Thyroid gland (tissue), 4 donors: ENCODE data around the gene EPHA3. TPM values are rescaled to one million over a fixed set of nuclear protein-coding genes. Genes with fewer than 3 reads are reported as not detected.

Source experiments
- DNase-seq, 2 donors: peaks; one replicate each; pipeline ENCODE4 v3.0.0-alpha.2; 2019
- H3K27ac ChIP-seq, 3 donors: fragments of 200-600 bp; sonication (generic); 1 replicate in 2 of 3; 2 replicates in 1 of 3; pipeline ENCODE4 v1.5.1; 2016 to 2019; ENCODE audit warnings: mild to moderate bottlenecking in 1 of 3, moderate library complexity in 1 of 3
- H3K27me3 ChIP-seq: fragments of 200-600 bp; sonication (generic); one replicate; pipeline ENCODE4 v1.5.1; 2019
- H3K36me3 ChIP-seq, 2 donors: fragments of 200-600 bp; sonication (generic); one replicate each; pipeline ENCODE4 v1.5.1; 2016 to 2019
- H3K4me1 ChIP-seq, 2 donors: fragments of 200-600 bp; sonication (generic); one replicate each; pipeline ENCODE4 v1.5.1; 2017 to 2019
- H3K4me3 ChIP-seq, 3 donors: fragments of 200-600 bp; sonication (generic); replicated peaks in 1 of 3; 1 replicate in 2 of 3; 2 replicates in 1 of 3; pipeline ENCODE4 v1.5.1; 2016; ENCODE audit warnings: mild to moderate bottlenecking in 1 of 3
- H3K9me3 ChIP-seq: fragments of 200-600 bp; sonication (generic); one replicate; pipeline ENCODE4 v1.5.1; 2017
- POLR2A ChIP-seq, 2 donors: fragments of 450-650 bp; IDR thresholded peaks; one replicate each; pipeline ENCODE4 v1.6.1; 2017; ENCODE audit warnings: antibody characterized with exemption in 2 of 2, mild to moderate bottlenecking in 2 of 2, moderate library complexity in 1 of 2
- WGBS, 2 donors: methylation state at CpG; one replicate each; pipeline ENCODE4 v1.1.5; 2017; 5-methylcytosine and 5-hydroxymethylcytosine counted together
- intact Hi-C: fragments of 100-400 bp; cut with DNase I; formaldehyde crosslinking; loops from one replicate; pipeline ENCODE4 v1.15.1; 2023
- total RNA-seq, 4 donors: library from RNA; depleted of rRNA; stranded (reverse); fragments of >200 nt; gene quantifications; one replicate each; pipeline ENCODE4 v1.2.3, GENCODE V29; 2016
- TF ChIP-seq, protein P1 (sequence below), 6 experiments: fragments of 200-600 bp in 3 of 6; fragments of 450-650 bp in 3 of 6; sonication (generic) in 3 of 6; IDR thresholded peaks; one replicate each; pipeline ENCODE4 v1.5.1; 2016 to 2019; ENCODE audit warnings: antibody characterized with exemption in 6 of 6, mild to moderate bottlenecking in 2 of 6, inconsistent platforms in 1 of 6, moderate library complexity in 1 of 6

EPHA3 gene
- total RNA-seq, 4 donors from 2014 or later: 27.3 to 41.6 (median 35.4) TPM

DNA sequence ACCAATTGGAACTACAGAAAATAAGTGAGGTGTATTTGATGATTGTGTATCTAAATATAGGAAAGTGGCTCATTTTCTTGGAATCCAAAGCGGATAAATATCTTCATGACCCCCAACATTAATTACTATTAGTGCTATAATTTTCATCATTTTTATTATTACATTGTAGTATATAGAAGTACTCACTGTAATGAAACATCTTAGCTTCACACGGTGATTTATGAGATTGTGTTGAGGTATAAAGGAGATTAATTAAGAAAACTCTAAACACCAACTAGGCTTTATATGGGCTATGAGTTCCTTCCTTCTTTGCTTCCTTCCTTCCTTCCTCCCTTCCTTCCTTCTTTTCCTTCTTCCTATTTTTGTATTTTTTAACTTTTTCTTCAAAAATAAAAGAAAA, 52.2 kb downstream of the EPHA3 start:
- TF ChIP-seq, protein P1, sequence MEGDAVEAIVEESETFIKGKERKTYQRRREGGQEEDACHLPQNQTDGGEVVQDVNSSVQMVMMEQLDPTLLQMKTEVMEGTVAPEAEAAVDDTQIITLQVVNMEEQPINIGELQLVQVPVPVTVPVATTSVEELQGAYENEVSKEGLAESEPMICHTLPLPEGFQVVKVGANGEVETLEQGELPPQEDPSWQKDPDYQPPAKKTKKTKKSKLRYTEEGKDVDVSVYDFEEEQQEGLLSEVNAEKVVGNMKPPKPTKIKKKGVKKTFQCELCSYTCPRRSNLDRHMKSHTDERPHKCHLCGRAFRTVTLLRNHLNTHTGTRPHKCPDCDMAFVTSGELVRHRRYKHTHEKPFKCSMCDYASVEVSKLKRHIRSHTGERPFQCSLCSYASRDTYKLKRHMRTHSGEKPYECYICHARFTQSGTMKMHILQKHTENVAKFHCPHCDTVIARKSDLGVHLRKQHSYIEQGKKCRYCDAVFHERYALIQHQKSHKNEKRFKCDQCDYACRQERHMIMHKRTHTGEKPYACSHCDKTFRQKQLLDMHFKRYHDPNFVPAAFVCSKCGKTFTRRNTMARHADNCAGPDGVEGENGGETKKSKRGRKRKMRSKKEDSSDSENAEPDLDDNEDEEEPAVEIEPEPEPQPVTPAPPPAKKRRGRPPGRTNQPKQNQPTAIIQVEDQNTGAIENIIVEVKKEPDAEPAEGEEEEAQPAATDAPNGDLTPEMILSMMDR (IDR thresholded peaks at IDR 0.05): no peak
- TF ChIP-seq POLR2A (IDR thresholded peaks at IDR 0.05): no peak
- Histone ChIP-seq H3K27ac (no peak overlapping the region), H3K4me1 (no peaks in the 10 kb centered on the region), H3K9me3 (no peaks in the 10 kb centered on the region), H3K4me3 (no peak overlapping the region), H3K27me3 (no peaks in the 10 kb centered on the region), H3K36me3 (no peaks in the 10 kb centered on the region)
- 97% methylated on average over 2 of the region's 2 CpGs for WGBS, 2 donors
- intact Hi-C loops: no loop called here
- DNase-seq: no peak

DNA sequence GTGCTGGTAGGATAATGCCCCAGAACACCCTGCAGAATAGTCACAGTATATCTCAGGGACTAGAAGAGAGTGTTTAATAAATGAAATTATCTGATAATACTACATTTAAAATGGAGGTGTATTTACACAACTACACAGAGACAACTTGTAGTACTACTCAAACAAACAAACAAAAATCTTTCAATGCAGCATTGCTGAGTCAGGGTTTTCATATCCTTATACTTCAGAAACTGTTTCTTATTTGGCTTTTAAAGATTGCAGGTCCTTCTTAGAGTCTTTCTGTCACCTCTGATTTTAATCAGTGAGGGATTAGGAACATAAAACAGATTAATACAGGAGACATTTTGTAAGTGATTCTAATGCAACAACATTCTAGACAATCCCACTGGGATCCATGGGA, 57.4 kb downstream of the EPHA3 start:
- intact Hi-C loops: no loop called here
- Histone ChIP-seq H3K36me3 (no peaks in the 10 kb centered on the region), H3K27ac (no peak overlapping the region), H3K9me3 (no peaks in the 10 kb centered on the region), H3K27me3 (no peaks in the 10 kb centered on the region), H3K4me3 (no peak overlapping the region), H3K4me1 (no peaks in the 10 kb centered on the region)
- no peak for DNase-seq
- TF ChIP-seq POLR2A (IDR thresholded peaks at IDR 0.05): no peak
- TF ChIP-seq, protein P1 (IDR thresholded peaks at IDR 0.05): no peak

DNA sequence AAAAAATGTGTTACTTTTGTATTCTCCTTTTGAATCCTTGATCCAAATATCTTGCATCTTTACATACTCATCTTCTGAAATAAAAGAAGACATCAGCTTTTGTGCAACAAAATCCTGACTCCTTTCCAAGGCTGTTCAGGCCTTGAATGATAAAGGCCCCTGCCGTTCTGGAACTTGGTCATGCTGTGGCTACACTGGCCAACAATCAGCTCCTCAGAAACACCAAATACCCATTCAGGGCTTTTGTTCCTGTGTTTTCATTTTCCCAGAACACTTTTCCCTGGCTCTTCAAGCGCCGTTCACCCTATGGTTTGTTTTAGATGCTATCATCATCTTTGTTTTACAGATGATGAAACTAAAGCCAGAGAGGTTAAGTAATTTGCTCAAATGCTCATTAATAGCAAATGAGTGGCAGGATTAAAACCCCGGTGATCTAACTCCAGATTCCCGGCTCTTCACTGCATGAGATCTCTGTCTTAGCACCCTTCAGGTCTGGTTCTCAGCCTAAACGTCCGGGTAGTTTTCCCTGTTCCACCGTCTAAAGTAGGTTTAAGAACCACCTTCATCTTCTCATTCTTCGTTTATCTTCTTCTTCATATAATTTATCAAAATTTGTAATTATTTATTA, 58.3 kb downstream of the EPHA3 start:
- H3K9me3 ChIP-seq: no peaks in the 10 kb centered on the region
- 75 to 79% methylated on average over 9 of the region's 9 CpGs for WGBS, 2 donors

DNA sequence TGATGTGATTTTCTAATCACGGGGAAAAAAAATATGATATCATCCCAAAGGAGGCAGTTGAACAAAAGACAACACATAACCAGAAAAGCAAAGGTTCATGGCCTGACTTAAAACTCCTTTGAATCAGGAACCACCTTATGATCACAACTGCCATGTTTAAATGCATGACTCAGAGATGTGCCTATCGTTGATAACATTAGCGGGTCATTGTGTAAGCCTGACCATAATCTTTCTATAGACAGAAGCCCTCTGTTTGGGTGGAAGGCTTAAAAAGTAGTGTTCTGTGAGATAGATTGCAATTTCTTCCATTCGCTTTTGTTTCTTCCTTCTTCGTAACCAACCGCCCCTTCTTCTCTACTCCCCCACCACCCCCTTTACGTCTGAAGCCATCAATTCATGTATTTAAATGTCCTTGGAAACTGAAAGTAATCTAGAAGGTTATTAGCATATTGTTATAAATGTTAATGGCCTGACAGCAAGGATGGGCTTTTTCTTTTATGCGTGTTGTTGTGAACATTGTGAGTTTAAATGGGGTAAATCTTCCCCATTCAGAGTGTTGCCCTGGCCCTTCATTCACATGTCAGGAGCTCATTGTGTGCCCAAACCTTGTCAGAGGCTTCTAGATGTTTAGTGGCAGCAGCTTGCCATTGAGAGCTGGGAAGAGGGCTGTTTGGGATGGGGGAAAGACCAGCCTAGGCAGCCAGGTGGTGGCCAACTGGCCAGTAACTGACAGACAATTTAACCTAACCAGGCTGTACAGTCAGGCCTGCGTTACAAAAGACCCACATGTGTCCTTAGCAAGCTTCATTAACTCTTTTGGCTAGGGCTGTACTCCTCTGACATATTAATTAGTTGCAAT, 64.5 kb downstream of the EPHA3 start:
- TF ChIP-seq, protein P1 (IDR thresholded peaks at IDR 0.05): no peak
- TF ChIP-seq POLR2A (IDR thresholded peaks at IDR 0.05): no peak
- 92 to 95% methylated on average over 9 of the region's 9 CpGs for WGBS, 2 donors
- Histone ChIP-seq H3K27me3 (no peaks in the 10 kb centered on the region), H3K36me3 (no peaks in the 10 kb centered on the region), H3K27ac (no peak overlapping the region), H3K9me3 (no peaks in the 10 kb centered on the region), H3K4me1 (peaks cover 0 to 3% of the 10 kb centered on the region in 2 donors), H3K4me3 (no peak overlapping the region)
- intact Hi-C loops: no loop called here
- DNase-seq: no peak

More for the DNA sequence above, 58.3 kb downstream of the EPHA3 start:
- H3K4me3 ChIP-seq: no peak overlapping the region
- no peak for DNase-seq
- no peaks in the 10 kb centered on the region for H3K27me3 ChIP-seq
- H3K4me1 ChIP-seq: no peaks in the 10 kb centered on the region
- intact Hi-C loops: no loop called here
- no peak for TF ChIP-seq POLR2A (IDR thresholded peaks at IDR 0.05)
- TF ChIP-seq, protein P1 (IDR thresholded peaks at IDR 0.05): no peak
- no peak overlapping the region for H3K27ac ChIP-seq
- no peaks in the 10 kb centered on the region for H3K36me3 ChIP-seq

DNA sequence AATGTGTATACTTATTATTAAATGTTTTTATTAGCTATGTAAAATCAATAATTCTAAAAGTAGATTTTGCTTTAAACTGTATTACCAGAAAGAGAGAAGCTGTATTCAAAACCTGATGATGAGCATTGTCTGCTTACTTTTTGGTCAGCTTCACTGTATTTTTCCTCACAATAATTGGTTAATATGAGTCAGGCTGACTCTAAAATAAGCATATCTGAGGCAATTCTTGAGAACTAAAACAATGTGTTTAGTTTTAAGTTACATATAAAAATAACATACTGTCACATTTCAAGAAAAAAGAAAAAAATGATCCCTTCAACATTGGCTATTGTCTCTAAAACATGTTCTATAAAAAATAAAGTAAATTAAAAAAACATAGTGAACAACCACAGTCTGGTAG, 66.1 kb downstream of the EPHA3 start:
- H3K36me3 ChIP-seq: no peaks in the 10 kb centered on the region
- H3K9me3 ChIP-seq: no peaks in the 10 kb centered on the region
- no peaks in the 10 kb centered on the region for H3K27me3 ChIP-seq
- TF ChIP-seq, protein P1 (IDR thresholded peaks at IDR 0.05): no peak
- TF ChIP-seq POLR2A (IDR thresholded peaks at IDR 0.05): no peak
- intact Hi-C loops: no loop called here
- no peak overlapping the region for H3K4me3 ChIP-seq
- H3K27ac ChIP-seq: no peak overlapping the region
- H3K4me1 ChIP-seq: peaks cover 0 to 3% of the 10 kb centered on the region in 2 donors
- no peak for DNase-seq
